OCI-LY3 (cell line): ENCODE measurements around the gene CDHR5.

Experiments
- H2AFZ ChIP-seq: fragments of 200-600, 300-600 bp; shearing (Covaris generic); 2 replicates; pipeline ENCODE4 v1.6.0; 2014; ENCODE audit warnings: antibody characterized with exemption, low read depth, low read length
- H3K27ac ChIP-seq: fragments of 200-600, 300-600 bp; sonication (generic); 2 replicates; pipeline ENCODE4 v1.5.1; 2014; ENCODE audit warnings: mild to moderate bottlenecking, low read length, moderate library complexity, mixed read lengths
- H3K27me3 ChIP-seq: fragments of 200-600, 300-600 bp; sonication (generic); 2 replicates; pipeline ENCODE4 v1.6.1; 2014; ENCODE audit warnings: low read depth, low read length, mixed read lengths
- H3K36me3 ChIP-seq: fragments of 200-600, 300-600 bp; sonication (generic); replicated peaks from 2 replicates; pipeline ENCODE3; 2014; ENCODE audit warnings: low read depth, low read length, mixed read lengths
- H3K4me1 ChIP-seq: fragments of 300-600, 200-600 bp; sonication (generic); 2 replicates; pipeline ENCODE4 v1.6.1; 2014; ENCODE audit warnings: low read length, mixed read lengths
- H3K4me2 ChIP-seq: fragments of 200-600, 300-600 bp; sonication (generic); 2 replicates; pipeline ENCODE4 v1.6.1; 2014; ENCODE audit warnings: low read length, mixed read lengths
- H3K4me3 ChIP-seq: fragments of 300-600, 200-600 bp; sonication (generic); 2 replicates; pipeline ENCODE4 v1.5.1; 2014; ENCODE audit warnings: antibody characterized with exemption, mild to moderate bottlenecking, low read length, moderate library complexity
- H3K79me2 ChIP-seq: fragments of 300-600, 200-600 bp; shearing (Covaris generic); 2 replicates; pipeline ENCODE4 v1.6.1; 2014; ENCODE audit warnings: mild to moderate bottlenecking, low read length, mixed read lengths
- H3K9ac ChIP-seq: fragments of 300-600, 200-600 bp; shearing (Covaris generic); 2 replicates; pipeline ENCODE4 v1.6.0; 2014; ENCODE audit warnings: mild to moderate bottlenecking, low read length, moderate library complexity
- H3K9me3 ChIP-seq: fragments of 200-600, 300-600 bp; shearing (Covaris generic); 2 replicates; pipeline ENCODE4 v1.6.1; 2014; ENCODE audit warnings: low read length, mixed read lengths; ENCODE audit not compliant: insufficient read depth
- H4K20me1 ChIP-seq: fragments of 200-600, 300-600 bp; sonication (generic); 2 replicates; pipeline ENCODE4 v1.6.1; 2016; ENCODE audit warnings: low read length, mixed read lengths; ENCODE audit not compliant: insufficient read depth
- EZH2phosphoT487 ChIP-seq: fragments of 200-600 bp; shearing (Covaris generic); IDR thresholded peaks from 2 replicates; pipeline ENCODE4 v1.6.1; 2018; ENCODE audit warnings: antibody characterized with exemption, mixed run types, low read depth
- TF ChIP-seq, protein P1 (sequence below): fragments of 200-600, 300-600 bp; sonication (generic); IDR thresholded peaks from 2 replicates; pipeline ENCODE4 v1.5.1; 2014; ENCODE audit warnings: antibody characterized with exemption, low read length, low read depth

The CDHR5 gene

GRCh38 chr11:596374-596773, 28.4 kb downstream of the CDHR5 start:
- Histone ChIP-seq H3K9me3 (no peaks in the 10 kb centered on the region), H3K79me2 (peaks cover 6% of the 10 kb centered on the region; the same call in 1 of the 2 replicates), H3K27me3 (no peaks in the 10 kb centered on the region), H3K4me3 (no peak overlapping the region), H3K36me3 (peaks cover 45% of the 10 kb centered on the region), H3K4me1 (no peaks in the 10 kb centered on the region), H2AFZ (no peak overlapping the region), H3K4me2 (no peak overlapping the region), H3K9ac (no peak overlapping the region), H3K27ac (no peak overlapping the region), H4K20me1 (no peaks in the 10 kb centered on the region)
- TF ChIP-seq EZH2phosphoT487 = no peak
- TF ChIP-seq, protein P1, sequence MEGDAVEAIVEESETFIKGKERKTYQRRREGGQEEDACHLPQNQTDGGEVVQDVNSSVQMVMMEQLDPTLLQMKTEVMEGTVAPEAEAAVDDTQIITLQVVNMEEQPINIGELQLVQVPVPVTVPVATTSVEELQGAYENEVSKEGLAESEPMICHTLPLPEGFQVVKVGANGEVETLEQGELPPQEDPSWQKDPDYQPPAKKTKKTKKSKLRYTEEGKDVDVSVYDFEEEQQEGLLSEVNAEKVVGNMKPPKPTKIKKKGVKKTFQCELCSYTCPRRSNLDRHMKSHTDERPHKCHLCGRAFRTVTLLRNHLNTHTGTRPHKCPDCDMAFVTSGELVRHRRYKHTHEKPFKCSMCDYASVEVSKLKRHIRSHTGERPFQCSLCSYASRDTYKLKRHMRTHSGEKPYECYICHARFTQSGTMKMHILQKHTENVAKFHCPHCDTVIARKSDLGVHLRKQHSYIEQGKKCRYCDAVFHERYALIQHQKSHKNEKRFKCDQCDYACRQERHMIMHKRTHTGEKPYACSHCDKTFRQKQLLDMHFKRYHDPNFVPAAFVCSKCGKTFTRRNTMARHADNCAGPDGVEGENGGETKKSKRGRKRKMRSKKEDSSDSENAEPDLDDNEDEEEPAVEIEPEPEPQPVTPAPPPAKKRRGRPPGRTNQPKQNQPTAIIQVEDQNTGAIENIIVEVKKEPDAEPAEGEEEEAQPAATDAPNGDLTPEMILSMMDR = no peak

DNA sequence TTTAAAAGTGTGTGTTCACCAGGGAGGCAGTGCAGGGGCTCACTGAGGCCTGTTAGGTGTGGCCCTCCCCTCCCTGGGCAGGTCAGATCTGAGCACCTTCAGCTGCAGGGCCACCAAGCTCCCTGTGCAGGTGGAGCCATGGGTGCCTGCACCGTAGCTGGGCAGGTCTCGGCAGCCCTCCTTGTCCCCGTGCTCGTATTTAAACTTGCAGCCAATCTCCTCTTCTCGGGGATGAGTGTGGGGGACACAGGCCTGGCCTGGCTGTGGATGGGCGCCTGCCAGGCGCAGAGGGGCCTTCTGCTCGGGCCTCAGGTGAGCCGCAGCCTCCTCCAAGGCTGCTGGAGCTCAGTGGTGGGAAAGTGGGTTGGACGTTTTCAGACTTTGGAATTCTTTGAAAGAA, 29.4 kb downstream of the CDHR5 start:
- Histone ChIP-seq H2AFZ (no peak overlapping the region), H4K20me1 (no peaks in the 10 kb centered on the region), H3K27me3 (no peaks in the 10 kb centered on the region), H3K9me3 (no peaks in the 10 kb centered on the region), H3K36me3 (peaks cover 51% of the 10 kb centered on the region), H3K79me2 (peaks cover 6% of the 10 kb centered on the region; the same call in 1 of the 2 replicates), H3K4me3 (no peak overlapping the region), H3K4me1 (no peaks in the 10 kb centered on the region), H3K9ac (no peak overlapping the region), H3K4me2 (no peak overlapping the region), H3K27ac (no peak overlapping the region)
- TF ChIP-seq EZH2phosphoT487 = no peak
- TF ChIP-seq, protein P1 = no peak

DNA sequence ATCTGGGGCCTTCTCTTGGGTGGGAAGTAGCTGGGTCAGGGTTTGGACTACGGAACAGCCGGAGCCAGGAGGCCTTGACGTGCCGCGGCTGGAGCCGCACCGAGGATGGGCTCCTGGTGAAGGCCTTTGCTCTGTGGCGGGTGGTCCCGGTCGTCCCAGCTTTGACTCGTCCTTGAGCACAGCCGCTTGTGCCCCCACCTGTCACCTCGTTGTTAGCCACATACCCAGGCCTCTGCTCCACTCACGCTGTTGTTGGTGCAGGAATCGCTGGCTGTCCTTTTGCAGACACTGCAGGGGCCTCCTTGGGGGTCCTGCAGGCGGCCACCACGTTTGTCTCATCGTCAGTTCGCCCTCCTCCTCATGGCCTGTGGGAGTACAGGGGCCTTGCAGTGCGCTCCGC, 31.4 kb downstream of the CDHR5 start:
- no peak overlapping the region for H2AFZ ChIP-seq
- peaks cover 19% of the 10 kb centered on the region for H3K79me2 ChIP-seq
- TF ChIP-seq EZH2phosphoT487 = no peak
- TF ChIP-seq, protein P1 = no peak
- H3K27ac ChIP-seq = no peak overlapping the region
- peaks cover 55% of the 10 kb centered on the region for H3K36me3 ChIP-seq
- H3K9me3 ChIP-seq = no peaks in the 10 kb centered on the region
- 0 out of 2 replicates have a peak, but pooled peaks cover 7% of the 10 kb centered on the region for H4K20me1 ChIP-seq
- H3K9ac ChIP-seq = no peak overlapping the region
- H3K4me3 ChIP-seq = no peak overlapping the region
- H3K4me2 ChIP-seq = no peak overlapping the region
- no peaks in the 10 kb centered on the region for H3K4me1 ChIP-seq
- no peaks in the 10 kb centered on the region for H3K27me3 ChIP-seq

GRCh38 chr11:592918-593317, 31.8 kb downstream of the CDHR5 start:
- TF ChIP-seq EZH2phosphoT487 = no peak
- TF ChIP-seq, protein P1 = no peak
- H3K27me3 ChIP-seq = no peaks in the 10 kb centered on the region
- no peak overlapping the region for H3K4me2 ChIP-seq
- no peaks in the 10 kb centered on the region for H3K9me3 ChIP-seq
- H3K36me3 ChIP-seq = peaks cover 56% of the 10 kb centered on the region
- H3K9ac ChIP-seq = no peak overlapping the region
- H3K79me2 ChIP-seq = peaks cover 22% of the 10 kb centered on the region
- 0 out of 2 replicates have a peak, but pooled peaks cover 7% of the 10 kb centered on the region for H4K20me1 ChIP-seq
- no peak overlapping the region for H3K27ac ChIP-seq
- no peaks in the 10 kb centered on the region for H3K4me1 ChIP-seq
- H2AFZ ChIP-seq = no peak overlapping the region
- H3K4me3 ChIP-seq = no peak overlapping the region
